NCI-H2196 treated with DMSO at 0.1 percent for 48 hours (cell line): Measurements from ENCODE around the gene CCDC110.

ENCODE experiments used
- DNase-seq: peaks from one replicate; lab custom pipeline; 2025; ENCODE audit not compliant: unreplicated experiment; lab: John Stamatoyannopoulos, UW

Gene CCDC110

DNA sequence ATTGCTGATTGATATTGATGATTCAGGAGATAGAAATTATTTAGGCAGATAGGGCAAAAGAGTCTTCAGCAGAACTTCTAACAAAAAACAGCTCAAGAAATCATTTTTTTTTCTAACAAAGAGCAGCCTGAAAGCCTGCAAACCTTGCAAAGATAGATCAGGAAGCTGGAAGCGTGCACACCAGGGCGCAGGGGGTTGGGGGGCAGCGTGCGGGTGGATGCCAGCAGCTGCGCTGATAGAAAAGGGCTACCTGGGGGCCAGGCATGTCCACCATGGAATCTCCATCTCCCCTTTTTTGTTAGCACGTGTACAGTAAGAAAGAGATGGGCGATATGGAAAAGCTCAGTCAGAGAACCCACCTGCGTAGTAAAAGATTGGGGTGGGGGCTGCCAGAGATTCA, 1.7 kb upstream of the CCDC110 start:
- no peak for DNase-seq

DNA sequence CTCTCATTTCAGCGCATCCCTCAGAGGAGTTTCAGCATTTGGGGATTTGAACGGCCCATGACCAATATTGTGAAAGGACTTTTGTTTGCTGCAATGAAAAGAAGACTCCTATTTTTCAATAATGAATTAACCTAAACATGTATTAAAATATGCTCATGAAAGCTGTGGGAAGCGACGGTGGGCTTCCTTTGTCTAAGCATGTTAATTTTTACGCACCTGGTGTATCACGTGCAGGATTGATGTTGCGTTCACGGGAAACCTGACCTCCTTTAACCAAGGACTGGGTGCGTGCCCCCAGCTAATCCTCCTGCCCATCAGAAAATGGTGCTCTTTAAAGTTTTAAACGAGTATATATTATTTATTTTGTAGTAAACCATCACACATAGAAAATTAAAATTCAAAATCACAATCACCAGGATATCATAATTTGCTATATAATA, 590 bp upstream of the CCDC110 start:
- DNase-seq = no peak

DNA sequence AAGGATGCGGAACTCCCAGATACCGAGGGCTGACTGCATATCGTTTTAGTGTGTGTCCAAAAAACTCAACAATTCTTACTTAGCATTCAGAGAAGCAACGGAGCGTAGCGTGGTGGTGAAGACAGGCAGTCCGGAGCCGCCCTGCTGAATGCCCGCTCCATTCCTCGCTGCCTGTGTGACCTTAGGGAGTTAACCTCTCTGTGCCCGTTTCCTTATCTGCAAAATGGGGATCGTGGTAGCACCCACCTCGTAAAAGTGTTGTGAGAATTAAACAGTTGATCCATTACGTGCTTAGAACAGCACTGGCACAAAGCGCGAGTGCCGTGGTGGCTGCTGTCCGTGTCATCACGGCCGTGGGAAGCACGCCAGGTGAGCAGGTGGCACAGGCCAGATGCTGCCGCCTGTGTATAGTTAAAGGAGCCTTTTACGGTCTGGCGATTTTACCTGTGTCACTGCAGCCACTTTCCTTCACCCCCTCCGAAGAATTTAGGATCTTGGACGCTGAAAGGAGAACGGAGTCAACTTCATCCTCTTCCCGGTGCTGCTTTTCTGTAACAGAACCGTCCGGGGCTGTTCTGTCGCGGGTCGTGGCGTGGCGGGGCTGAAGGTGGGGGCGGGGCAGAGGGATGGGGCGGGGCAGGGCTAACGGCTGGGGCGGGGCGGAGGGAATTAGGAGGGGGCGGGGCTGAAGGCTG, 885 bp downstream of the CCDC110 start:
- peak; percentile 12 for DNase-seq

DNA sequence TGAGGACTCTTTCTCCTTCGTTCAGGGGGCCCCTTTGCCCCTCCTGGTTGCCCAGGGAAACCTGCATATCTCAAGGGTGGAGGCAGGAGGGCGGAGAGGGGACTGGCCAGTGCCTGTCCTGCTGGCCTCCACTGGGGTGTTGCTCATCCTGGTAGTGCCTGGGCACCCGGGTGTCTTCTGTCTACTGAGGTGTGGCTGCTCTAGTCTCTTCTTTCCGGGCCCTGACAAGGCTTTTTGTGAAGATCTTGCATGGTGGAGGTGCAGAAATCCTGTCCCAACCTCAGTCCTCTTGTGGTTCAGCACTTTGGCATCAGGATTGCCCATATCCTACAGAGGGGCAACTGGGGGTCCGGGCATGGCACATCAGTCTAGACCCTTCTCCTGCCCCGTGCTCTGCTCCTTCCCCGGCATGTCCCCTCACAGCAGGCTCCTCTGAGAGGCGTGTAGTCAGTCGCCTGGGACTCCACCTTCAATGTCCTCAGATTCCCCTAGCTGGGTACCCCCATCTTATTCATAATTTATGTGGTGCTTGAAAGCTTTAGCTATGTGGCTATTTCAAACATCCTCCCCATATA, 1.9 kb downstream of the CCDC110 start:
- DNase-seq = no peak

DNA sequence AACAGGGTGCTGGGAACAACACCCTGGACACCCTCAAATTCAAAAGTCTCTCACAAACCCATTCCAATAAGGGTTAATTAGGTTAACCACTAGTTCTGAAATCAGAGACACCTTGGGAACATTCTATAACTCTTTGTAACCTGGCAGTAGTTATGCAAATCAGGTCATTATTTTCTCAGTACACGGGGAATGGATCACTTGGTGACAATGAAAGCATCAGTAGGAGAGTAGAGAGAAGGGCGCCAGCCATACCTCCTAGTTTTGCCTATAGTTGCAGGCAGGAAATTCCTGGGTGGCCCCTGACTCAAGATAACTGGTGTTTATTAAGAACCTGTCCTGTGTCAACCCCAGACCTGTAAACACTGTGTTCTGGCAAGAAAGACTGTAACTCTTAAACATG, 2.5 kb downstream of the CCDC110 start:
- no peak for DNase-seq

DNA sequence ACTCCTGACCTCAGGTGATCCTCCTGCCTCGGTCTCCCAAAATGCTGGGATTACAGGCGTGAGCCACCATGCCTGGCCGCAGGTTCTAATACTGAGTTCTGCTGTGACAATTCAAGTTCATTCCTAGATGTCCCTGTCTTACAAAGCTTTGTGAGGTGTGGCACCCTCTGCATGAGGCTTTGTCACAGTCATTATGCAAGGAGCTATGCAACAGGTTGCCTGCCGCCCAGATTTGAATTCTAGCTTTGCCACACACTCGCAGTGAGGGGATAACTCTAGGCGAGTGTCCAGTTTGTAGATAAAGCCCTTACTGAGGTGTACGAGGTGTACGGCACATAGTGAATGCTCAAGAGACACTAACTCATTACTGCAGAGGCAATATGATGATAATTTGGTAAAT, 3.5 kb downstream of the CCDC110 start:
- no peak for DNase-seq

DNA sequence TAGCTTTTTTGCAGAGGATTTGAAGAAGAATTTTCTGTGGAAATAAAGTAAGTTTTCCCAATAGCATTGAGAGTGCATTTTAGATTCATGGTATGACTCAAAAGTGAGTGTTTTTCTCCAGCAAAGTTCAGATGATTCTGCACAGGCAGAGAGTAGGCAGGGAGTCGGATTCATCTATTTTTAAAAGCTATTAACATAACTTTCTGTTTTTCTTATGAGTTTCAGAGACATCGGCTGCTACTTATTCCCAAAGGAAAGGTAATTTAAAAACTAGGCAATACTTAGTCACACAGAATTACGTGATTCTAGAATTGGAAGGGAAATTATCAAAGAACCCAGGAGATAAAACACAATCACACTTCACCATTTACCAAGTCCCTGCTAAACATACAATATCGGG, 4.4 kb downstream of the CCDC110 start:
- no peak for DNase-seq

DNA sequence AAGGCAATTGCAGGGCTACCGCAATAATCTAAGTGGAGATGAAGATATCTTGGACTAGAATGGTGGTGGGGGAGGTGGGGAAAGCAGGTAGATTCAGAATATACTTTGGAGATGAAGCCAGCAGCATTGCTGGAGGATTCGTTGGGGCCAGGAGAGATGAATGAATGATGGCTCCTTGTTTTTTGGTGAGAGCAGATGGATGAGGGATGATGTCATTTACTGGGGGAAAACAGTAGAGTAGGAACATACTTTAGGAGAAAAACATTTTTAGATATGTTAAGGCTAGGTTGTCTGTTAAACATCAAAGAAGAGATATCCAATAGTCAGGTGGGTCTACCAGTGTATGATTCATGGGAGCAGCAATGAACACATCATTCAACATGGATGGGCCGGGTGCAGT, 5.8 kb downstream of the CCDC110 start:
- no peak for DNase-seq

DNA sequence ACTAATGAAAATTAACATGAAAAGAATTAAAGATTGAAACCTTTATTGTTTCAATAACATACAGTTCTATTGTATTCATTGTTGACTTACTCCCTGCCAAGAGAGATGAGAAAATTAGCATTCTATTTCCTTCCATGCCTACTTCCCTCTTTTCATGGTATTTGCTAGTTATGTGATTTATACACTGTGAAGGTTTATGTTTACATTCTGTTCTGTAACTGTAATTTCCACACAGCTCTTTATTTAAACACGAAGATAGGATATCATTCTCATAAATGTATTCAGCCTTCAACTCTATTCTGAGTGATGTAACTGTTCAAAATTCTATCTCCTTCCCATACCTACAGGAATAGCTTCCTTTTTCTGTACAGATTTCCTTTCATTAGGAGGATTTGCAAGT, 6.6 kb downstream of the CCDC110 start:
- no peak for DNase-seq

DNA sequence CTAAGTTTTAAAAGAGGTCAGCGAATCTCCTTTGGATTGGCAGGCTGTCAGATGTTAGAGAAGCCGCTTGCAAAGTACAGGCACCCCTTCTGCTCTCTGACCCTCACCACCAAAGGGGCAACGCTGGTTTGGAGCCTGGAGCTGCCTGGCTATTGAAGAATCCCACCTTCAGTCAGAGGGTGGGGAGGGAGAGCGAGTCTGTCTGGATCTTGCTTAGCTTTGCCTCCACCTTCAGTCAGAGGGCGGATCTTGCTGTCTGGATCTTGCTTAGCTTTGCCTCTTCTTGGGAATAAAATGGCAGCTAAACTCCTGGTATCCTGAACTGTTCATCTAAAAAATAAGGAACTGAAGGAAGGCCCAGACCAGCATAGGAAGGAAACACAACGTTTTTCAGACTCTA, 7.3 kb downstream of the CCDC110 start:
- DNase-seq = no peak

DNA sequence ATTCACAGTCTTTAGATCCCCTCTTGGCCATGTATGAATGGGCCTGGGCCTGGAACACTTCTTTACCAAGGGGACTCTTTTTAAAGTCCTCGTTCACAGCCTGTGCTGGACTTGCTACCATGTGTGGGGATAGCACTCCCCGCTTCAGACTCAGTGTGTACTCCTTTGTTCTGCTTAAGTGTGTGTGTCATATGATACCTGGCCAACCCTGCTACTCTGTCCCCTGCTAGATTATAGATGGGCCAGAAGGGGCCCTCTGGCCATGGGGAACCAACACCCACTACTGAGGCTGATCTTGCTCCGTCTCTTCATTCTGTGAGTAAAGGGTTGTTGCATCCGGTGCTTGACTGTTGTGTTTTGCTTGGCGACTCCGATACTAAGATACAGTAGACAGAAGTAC, 8.0 kb downstream of the CCDC110 start:
- no peak for DNase-seq

DNA sequence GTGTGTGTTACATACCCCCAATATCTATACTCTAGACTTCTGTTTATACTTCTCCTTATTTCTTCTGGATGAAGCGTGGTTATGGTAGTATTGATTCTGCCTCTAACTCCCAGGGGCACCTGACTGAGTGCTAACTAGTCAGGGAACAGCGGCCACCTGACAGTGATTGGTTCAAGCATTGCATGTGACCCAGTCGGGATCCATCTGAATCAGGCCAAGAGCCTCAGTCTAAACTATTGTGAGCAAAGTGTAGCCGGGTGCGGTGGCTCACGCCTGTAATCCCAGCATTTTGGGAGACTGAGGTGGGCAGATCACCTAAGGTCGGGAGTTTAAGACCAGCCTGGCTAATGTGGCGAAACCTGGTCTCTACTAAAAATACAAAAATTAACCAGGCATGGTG, 10.0 kb downstream of the CCDC110 start:
- DNase-seq = no peak

DNA sequence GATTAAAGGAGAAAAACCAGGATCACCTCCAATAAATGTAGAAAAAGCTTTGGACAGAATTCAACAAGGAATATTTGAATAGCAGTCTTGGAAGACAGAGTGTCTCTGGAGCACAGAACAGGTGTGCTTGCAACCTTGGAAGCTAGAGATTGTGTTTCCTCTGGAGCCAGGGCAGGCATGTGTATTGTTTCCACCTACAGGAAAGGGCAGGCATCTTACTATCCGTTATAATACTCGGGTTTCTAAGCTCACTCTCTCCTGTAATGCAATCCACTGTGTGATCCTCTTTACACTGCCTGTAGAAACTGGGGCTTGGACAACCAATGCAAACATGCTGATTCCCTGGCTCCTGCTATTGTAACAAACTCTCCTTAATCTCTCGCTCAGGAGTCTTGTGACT, 14.4 kb downstream of the CCDC110 start:
- DNase-seq = no peak

DNA sequence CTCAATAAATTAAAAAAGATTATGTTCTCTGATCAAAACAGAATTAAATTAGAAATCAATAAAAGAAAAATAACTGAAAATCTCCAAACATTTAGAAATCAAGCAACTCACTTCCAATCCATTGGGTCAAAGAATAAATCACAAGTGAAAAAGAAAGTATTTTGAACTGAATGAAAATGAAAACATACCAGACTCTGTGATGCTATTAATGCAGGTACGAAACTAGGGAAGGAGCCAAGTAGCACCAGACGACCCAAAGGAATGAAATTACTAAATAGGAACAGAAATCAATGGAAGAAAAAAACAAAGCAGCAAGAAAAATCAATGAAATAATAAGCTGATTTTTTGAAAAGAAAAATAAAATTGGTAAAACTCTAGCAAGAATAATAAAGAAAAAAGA, 15.4 kb downstream of the CCDC110 start:
- no peak for DNase-seq

DNA sequence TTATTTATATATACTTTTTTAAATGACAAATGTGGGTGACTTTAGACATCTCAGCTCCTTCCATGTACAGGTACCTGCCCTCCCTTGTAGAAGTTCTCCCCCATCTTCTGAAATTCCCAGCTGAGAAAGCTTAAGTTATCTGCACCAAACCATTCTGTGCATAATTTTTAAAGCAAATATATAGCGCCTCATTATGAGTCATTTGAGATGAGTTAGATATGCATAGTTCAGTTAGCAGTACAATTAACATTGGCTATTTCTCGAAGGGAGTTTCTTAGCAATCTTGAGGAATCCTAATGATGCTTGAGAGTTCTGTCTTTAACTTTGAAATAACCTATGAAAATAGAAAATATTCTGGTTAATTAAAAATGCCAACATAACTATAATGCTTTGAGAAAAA, 26.3 kb downstream of the CCDC110 start:
- DNase-seq = no peak

DNA sequence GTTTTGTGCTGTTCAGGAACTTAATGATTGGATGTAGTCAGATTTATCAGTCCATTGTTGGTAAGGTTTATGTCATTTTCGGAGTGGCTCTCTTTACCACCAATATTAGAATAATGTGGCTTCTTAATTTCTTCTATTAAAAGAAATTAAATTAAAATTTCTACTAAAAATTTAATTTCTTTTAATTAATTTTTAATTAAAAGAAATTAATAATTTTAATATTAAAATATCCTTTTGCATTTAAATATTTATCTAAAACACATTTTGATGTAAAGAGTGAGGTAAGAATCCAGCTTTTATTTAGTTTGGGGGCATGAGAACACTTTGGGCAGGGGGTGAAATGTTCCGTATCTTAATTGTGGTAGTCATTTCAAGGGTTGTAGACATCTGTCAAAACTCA, 30.1 kb downstream of the CCDC110 start:
- no peak for DNase-seq

DNA sequence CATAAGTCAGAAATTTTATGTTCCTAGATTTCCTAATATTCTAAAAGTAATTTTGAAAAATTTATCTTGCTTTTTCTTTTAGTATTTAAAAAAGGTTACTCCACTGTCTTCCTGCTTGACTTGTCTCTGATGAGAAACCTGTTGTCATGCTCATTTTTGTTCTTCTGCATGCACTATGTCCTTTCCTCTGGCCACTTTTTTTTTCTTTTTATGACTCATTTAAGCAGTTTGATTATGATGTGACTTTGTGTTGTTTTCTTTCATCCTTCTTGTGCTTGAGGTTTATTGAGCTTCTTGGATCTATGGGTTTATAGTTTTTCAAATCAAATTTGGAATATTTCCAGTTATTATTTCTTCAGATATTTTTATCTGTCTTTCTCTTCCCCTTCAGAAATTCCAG, 33.7 kb downstream of the CCDC110 start:
- DNase-seq = no peak

DNA sequence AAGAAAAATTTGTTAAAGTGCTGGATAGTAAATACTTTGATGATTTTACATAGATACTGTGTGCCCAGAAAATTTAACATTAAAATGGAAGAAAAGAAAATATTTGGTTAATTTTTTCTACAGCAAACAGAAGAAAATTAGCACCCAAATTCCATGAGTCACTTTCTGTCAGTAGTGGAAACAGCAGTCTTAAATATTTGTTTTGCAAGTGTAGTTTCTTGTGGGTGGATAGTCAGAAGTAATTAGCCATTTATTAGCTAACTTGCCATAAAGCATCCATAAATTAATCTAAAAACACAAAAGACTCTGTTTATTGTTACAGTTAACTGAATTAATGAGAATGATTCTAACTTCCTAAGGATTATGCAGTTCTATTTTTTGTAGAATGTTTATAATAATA, 36.1 kb downstream of the CCDC110 start:
- no peak for DNase-seq

DNA sequence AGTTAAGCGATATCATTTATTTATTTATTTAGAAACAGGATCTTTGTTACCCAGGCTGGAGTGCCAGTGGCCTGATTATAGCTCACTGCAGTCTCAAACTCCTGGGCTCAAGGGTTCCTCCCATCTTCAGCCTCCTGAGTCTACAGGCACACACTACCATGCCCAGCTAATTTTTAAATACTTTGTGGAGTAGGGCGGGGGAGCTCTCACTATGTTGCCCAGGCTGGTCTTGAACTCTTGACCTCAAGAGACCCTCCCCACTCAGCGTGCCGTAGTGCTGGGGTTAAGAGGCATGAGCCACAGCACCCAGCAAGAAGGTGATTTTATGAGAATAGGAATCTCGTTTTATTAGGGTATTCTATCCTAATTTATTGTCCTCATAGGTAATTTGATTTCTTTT, 41.9 kb downstream of the CCDC110 start:
- DNase-seq = no peak

DNA sequence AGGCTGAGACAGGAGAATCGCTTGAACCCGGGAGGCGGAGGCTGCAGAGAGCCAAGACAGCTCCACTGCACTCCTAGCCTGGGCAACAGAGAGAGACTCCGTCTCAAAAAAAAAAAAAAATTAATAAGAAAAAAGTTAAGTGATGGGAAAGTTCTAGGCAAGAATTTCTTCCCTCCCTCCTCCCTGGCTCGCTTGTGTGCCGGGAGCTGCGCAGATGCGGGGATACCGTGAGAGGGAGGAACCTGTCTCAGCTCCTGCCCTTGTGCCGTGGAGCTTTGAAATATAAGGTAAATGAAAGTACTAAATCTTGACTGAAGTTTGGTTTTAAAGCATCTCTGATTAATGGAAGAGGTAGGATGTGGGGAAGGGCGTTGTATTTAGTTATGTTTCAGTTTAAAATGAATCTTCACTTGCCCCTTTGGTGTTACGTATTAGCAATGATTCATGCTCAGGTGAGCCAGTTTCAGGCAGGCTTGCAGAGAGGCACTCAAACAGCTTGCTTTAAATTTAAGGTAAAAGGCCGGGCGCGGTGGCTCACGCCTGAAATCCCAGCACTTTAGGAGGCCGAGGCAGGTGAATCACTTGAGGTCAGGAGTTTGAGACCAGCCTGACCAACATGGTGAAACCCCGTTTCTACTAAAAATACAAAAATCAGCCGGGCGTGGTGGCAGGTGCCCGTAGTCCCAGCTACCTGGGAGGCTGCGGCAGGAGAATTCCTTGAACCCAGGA, 44.4 kb downstream of the CCDC110 start:
- no peak for DNase-seq

DNA sequence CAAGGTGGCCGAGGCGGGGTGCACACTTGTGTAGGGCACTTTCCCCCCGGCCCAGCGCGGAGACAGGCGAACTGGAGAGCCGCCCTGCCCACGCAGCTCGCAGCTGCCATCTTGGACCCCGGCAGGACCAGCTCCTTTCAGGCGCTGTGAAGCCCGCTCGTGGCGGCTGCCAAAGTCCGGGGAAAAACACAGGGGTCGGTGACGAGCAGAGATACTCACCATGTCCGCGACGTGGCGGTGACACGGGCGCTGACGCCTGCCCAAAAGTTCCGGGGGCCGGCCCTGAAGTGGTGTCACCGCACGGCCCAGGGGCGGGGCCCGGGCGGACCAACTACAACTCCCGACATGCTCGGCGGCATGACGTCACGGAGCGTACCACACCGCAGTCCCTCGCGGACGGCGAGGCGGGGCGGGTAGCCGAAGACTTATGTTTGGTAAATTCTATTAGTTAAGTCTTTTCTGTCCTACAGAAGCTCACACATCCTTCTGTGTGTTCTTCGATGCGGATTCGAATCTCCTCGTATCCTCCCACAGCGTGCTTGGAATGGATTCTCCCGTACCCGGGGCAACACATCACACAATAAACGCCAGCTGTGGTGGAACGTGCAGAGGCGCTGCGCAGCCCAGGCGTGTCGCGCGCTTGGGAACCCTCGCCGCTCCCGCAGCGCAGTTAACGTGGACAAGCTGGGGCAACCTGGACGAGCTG, 45.7 kb downstream of the CCDC110 start, which contains the start of gene UFSP2:
TSS of gene UFSP2 (minus strand) at position 318 of the 706 bp plus-strand sequence. CDS start at position 222, 96 bp downstream.
- peak; percentile 58 for DNase-seq
